NCI-H345 treated with DMSO at 0.1 percent for 48 hours (cell line): ENCODE measurements around the gene RFLNA.

Experiments
- DNase-seq: peaks from one replicate; lab custom pipeline; 2025; ENCODE audit not compliant: unreplicated experiment; lab: John Stamatoyannopoulos, UW

RFLNA gene

GRCh38 chr12:124294780-124295341 lies at the start of gene RFLNA:
RFLNA (plus strand) TSS chr12:124295093; CDS start chr12:124295430, 337 bp downstream.
- no peak for DNase-seq

- DNase-seq = no peak
Measured at GRCh38 chr12:124247331-124247730, 47.6 kb upstream of the RFLNA start.

GRCh38 chr12:124248941-124249825 lies 45.7 kb upstream of the RFLNA start:
- DNase-seq = no peak

- DNase-seq = no peak
Measured at GRCh38 chr12:124251186-124251585, 43.7 kb upstream of the RFLNA start.

- DNase-seq = no peak
Measured at GRCh38 chr12:124252964-124253363, 41.9 kb upstream of the RFLNA start.

- no peak for DNase-seq
Measured at GRCh38 chr12:124254126-124254525, 40.8 kb upstream of the RFLNA start.

- no peak for DNase-seq
Measured at GRCh38 chr12:124259154-124260066, 35.5 kb upstream of the RFLNA start.

- no peak for DNase-seq
Measured at GRCh38 chr12:124261885-124262284, 33.0 kb upstream of the RFLNA start.

GRCh38 chr12:124264089-124264795 lies 30.7 kb upstream of the RFLNA start:
- no peak for DNase-seq

GRCh38 chr12:124264879-124265278 lies 30.0 kb upstream of the RFLNA start:
- DNase-seq = no peak

GRCh38 chr12:124267205-124267778 lies 27.6 kb upstream of the RFLNA start:
- no peak for DNase-seq

GRCh38 chr12:124270671-124271070 lies 24.2 kb upstream of the RFLNA start:
- DNase-seq = no peak

GRCh38 chr12:124273630-124274029 lies 21.3 kb upstream of the RFLNA start:
- DNase-seq = no peak

GRCh38 chr12:124276337-124276736 lies 18.6 kb upstream of the RFLNA start:
- DNase-seq = no peak

GRCh38 chr12:124277394-124278241 lies 17.3 kb upstream of the RFLNA start:
- no peak for DNase-seq

- DNase-seq = no peak
Measured at GRCh38 chr12:124278389-124279101, 16.3 kb upstream of the RFLNA start.

GRCh38 chr12:124279315-124279714 lies 15.6 kb upstream of the RFLNA start:
- no peak for DNase-seq

GRCh38 chr12:124279846-124280360 lies 15.0 kb upstream of the RFLNA start:
- DNase-seq = no peak

GRCh38 chr12:124281309-124281708 lies 13.6 kb upstream of the RFLNA start:
- no peak for DNase-seq
